Breast epithelium (tissue), 3 donors: Measurements from ENCODE around the gene SF3A1.

Source experiments
- POLR2A ChIP-seq: fragments of 450-650 bp; IDR thresholded peaks from one replicate; pipeline ENCODE4 v1.6.1; 2016; ENCODE audit warnings: antibody characterized with exemption, mild to moderate bottlenecking, moderate library complexity
- POLR2AphosphoS5 ChIP-seq, 3 donors: sonication (generic); formaldehyde crosslinking; IDR thresholded peaks; one replicate each; pipeline ENCODE4 v1.6.1; 2017; ENCODE audit warnings: antibody characterized with exemption in 3 of 3
- TF ChIP-seq, protein P1 (sequence below), 3 donors: fragments of 450-650 bp; IDR thresholded peaks; one replicate each; pipeline ENCODE4 v1.5.1; 2016 to 2017; ENCODE audit warnings: antibody characterized with exemption in 3 of 3, mild to moderate bottlenecking in 3 of 3, moderate library complexity in 3 of 3

DNA sequence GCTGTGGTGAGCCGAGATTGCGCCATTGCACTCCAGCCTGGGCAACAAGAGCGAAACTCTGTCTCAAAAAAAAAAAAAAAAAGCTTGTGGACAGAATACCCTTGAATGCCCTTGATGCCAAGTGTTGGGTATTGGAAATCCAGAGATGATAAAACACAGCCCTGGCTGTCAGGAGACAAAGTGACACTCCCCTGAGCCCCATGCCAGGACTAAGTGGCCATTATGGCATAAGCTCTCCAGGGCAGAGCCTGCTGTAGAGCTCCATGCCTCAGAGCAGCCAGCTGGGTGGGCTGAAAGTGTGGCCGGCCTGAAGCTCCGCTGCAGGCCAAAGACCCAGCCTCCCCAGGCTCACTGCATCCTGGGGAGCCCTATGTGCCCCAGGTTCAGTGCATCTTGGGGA is 25.6 kb upstream of the SF3A1 start:
- TF ChIP-seq, protein P1, sequence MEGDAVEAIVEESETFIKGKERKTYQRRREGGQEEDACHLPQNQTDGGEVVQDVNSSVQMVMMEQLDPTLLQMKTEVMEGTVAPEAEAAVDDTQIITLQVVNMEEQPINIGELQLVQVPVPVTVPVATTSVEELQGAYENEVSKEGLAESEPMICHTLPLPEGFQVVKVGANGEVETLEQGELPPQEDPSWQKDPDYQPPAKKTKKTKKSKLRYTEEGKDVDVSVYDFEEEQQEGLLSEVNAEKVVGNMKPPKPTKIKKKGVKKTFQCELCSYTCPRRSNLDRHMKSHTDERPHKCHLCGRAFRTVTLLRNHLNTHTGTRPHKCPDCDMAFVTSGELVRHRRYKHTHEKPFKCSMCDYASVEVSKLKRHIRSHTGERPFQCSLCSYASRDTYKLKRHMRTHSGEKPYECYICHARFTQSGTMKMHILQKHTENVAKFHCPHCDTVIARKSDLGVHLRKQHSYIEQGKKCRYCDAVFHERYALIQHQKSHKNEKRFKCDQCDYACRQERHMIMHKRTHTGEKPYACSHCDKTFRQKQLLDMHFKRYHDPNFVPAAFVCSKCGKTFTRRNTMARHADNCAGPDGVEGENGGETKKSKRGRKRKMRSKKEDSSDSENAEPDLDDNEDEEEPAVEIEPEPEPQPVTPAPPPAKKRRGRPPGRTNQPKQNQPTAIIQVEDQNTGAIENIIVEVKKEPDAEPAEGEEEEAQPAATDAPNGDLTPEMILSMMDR (IDR thresholded peaks at IDR 0.05): no peak
- no peak for TF ChIP-seq POLR2A
- no peak for TF ChIP-seq POLR2AphosphoS5 (IDR thresholded peaks at IDR 0.05)
